K562 (cell line): ENCODE results near the gene PCBP3. TPM values are rescaled to one million over a fixed set of nuclear protein-coding genes. Genes with fewer than 3 reads are reported as not detected.

Source experiments
- ATAC-seq: fragments of 200-7000 bp; cut with Tn5 transposase; 3 replicates; pipeline ENCODE4 v1.9.1; 2020; ENCODE audit warnings: moderate library complexity
- BruUV-seq: library from RNA; stranded (reverse); fragments of 400-500 nt; replicated peaks from 2 replicates; lab custom pipeline; 2021; lab: Mats Ljungman, UMichigan
- CTCF ChIA-PET: fragments of 300-600 bp; formaldehyde crosslinking; extraction: SDS; loops from one replicate; lab custom pipeline; 2021; ENCODE audit warnings: low intra/inter-chr PET ratio; lab: Yijun Ruan, JAX
- POLR2A ChIA-PET: fragments of 300-600, 350-650 bp; sonication (Branson Sonifier 250); formaldehyde crosslinking; extraction: SDS; loops from one replicate; lab custom pipeline; 2021; ENCODE audit warnings: antibody characterized with exemption, inconsistent platforms; lab: Yijun Ruan, JAX
- DNase-seq, 4 experiments: peaks; one replicate each; pipeline versions ENCODE4 v3.0.0 to v3.0.0-alpha.2; 2011 to 2018; ENCODE audit warnings: low spot score in 3 of 4, mixed read lengths in 3 of 4; ENCODE audit errors: extremely low read depth in 1 of 4
- FAIRE-seq: peaks from 2 replicates; lab custom pipeline; 2011; peaks lifted over from hg19 to GRCh38; lab: Jason Lieb, UNC
- H2AFZ ChIP-seq: 2 replicates; pipeline ENCODE4 v1.6.0; 2011; ENCODE audit warnings: low read depth, low read length, control low read depth, inconsistent platforms
- H3K27ac ChIP-seq: fragments of 200-600 bp; 3 replicates; pipeline ENCODE4 v1.8.0; 2011; ENCODE audit warnings: low read depth, mild to moderate bottlenecking, control low read depth, inconsistent platforms, low read length, moderate library complexity, mixed read lengths; ENCODE audit errors: extremely low read depth
- H3K27me3 ChIP-seq, 2 experiments: fragments of 300-600 bp in 1 of 2; 2 replicates in 1 of 2; 3 replicates in 1 of 2; pipeline versions ENCODE4 v1.6.0 to v1.8.0; 2011; ENCODE audit warnings: inconsistent platforms in 2 of 2, low read length in 2 of 2, mild to moderate bottlenecking in 1 of 2, mixed read lengths in 1 of 2, moderate library complexity in 1 of 2; ENCODE audit not compliant: control insufficient read depth in 2 of 2, insufficient read depth in 2 of 2
- H3K36me3 ChIP-seq: fragments of 300-600 bp; 3 replicates; pipeline ENCODE4 v1.8.0; 2011; ENCODE audit warnings: mild to moderate bottlenecking, low read length, inconsistent platforms; ENCODE audit not compliant: control insufficient read depth, insufficient read depth
- H3K4me1 ChIP-seq, 2 experiments: fragments of 200-600 bp in 1 of 2; replicated peaks in 1 of 2; 2 replicates in 1 of 2; 3 replicates in 1 of 2; pipeline versions ENCODE4 v1.5.1 to v1.8.0; 2011; ENCODE audit warnings: inconsistent platforms in 2 of 2, low read length in 2 of 2, mild to moderate bottlenecking in 1 of 2, mixed read lengths in 1 of 2, moderate library complexity in 1 of 2; ENCODE audit not compliant: control insufficient read depth in 2 of 2, insufficient read depth in 2 of 2
- H3K4me2 ChIP-seq: 2 replicates; pipeline ENCODE4 v1.6.1; 2011; ENCODE audit warnings: low read length, control low read depth, inconsistent platforms, mixed read lengths; ENCODE audit not compliant: insufficient read depth
- H3K4me3 ChIP-seq: fragments of 200-600 bp; sonication (generic), shearing (Covaris generic); 2 replicates; pipeline ENCODE4 v1.5.1; 2016; ENCODE audit warnings: control low read depth, inconsistent platforms
- H3K79me2 ChIP-seq: fragments of 200-600 bp; 3 replicates; pipeline ENCODE4 v1.8.0; 2011; ENCODE audit warnings: low read length, inconsistent platforms; ENCODE audit not compliant: control insufficient read depth, insufficient read depth
- H3K9ac ChIP-seq, 2 experiments: 2 replicates each; pipeline versions ENCODE4 v1.6.0 to v1.6.1; 2011; ENCODE audit warnings: low read depth in 2 of 2, low read length in 2 of 2, control low read depth in 1 of 2, inconsistent platforms in 1 of 2, mild to moderate bottlenecking in 1 of 2, mixed read lengths in 1 of 2; ENCODE audit not compliant: insufficient read depth in 1 of 2
- H3K9me1 ChIP-seq: one replicate; pipeline ENCODE4 v1.6.0; 2011; ENCODE audit warnings: inconsistent platforms, mild to moderate bottlenecking, low read length, moderate library complexity; ENCODE audit not compliant: control insufficient read depth, insufficient read depth
- H3K9me3 ChIP-seq: replicated peaks from 2 replicates; pipeline ENCODE4 v1.5.1; 2011; ENCODE audit warnings: low read depth, low read length, inconsistent platforms; ENCODE audit not compliant: control insufficient read depth, insufficient read depth
- H4K20me1 ChIP-seq: replicated peaks from 2 replicates; pipeline ENCODE4 v1.6.1; 2011; ENCODE audit warnings: low read length, inconsistent platforms, mixed read lengths; ENCODE audit not compliant: control insufficient read depth, insufficient read depth
- AFF4 ChIP-seq: sonication (generic); formaldehyde crosslinking; IDR thresholded peaks from 2 replicates; pipeline ENCODE4 v1.8.0; 2023; ENCODE audit warnings: mild to moderate bottlenecking, missing genetic modification reagents
- BHLHE40 ChIP-seq: IDR thresholded peaks from 2 replicates; pipeline ENCODE4 v1.6.1; 2011; ENCODE audit warnings: low read length, improper control_type of control experiment
- FOXA1 ChIP-seq: fragments of 450-650 bp; IDR thresholded peaks from 2 replicates; pipeline ENCODE4 v1.6.1; 2016; ENCODE audit warnings: mild to moderate bottlenecking, borderline replicate concordance
- HCFC1 ChIP-seq: IDR thresholded peaks from 2 replicates; pipeline ENCODE4 v1.6.1; 2012; ENCODE audit warnings: low read depth, low read length, improper control_type of control experiment
- L3MBTL2 ChIP-seq: fragments of 450-650 bp; IDR thresholded peaks from 2 replicates; pipeline ENCODE4 v1.6.1; 2016; ENCODE audit warnings: mild to moderate bottlenecking, moderate library complexity
- NCOR1 ChIP-seq: fragments of 450-650 bp; IDR thresholded peaks from 2 replicates; pipeline ENCODE4 v1.6.1; 2016; ENCODE audit warnings: mild to moderate bottlenecking, moderate library complexity
- SRSF9 ChIP-seq: fragments of 200-400 bp; formaldehyde crosslinking; IDR thresholded peaks from 2 replicates; pipeline ENCODE4 v1.6.1; 2017; ENCODE audit warnings: low read depth, low read length, borderline replicate concordance
- TAF1 ChIP-seq: IDR thresholded peaks from 2 replicates; pipeline ENCODE4 v1.6.1; 2011; ENCODE audit warnings: mild to moderate bottlenecking, low read length, moderate library complexity; ENCODE audit not compliant: insufficient read depth, control insufficient read depth, severe bottlenecking; ENCODE audit errors: extremely low read depth
- TFAP4 ChIP-seq: sonication (generic); formaldehyde crosslinking; IDR thresholded peaks from 2 replicates; pipeline ENCODE4 v1.8.0; 2022; ENCODE audit warnings: missing genetic modification reagents, mild to moderate bottlenecking, moderate library complexity, borderline replicate concordance
- THRB ChIP-seq: fragments of 450-650 bp; formaldehyde crosslinking; conservative IDR thresholded peaks from 2 replicates; pipeline ENCODE4 v1.4.0; 2022; ENCODE audit warnings: mild to moderate bottlenecking, missing genetic modification characterization
- ZNF146 ChIP-seq: IDR thresholded peaks from one replicate; pipeline ENCODE4 v1.6.1; 2018; ENCODE audit warnings: missing compliant biosample characterization; ENCODE audit not compliant: unreplicated experiment
- ZNF384 ChIP-seq: IDR thresholded peaks from 2 replicates; pipeline ENCODE4 v1.6.1; 2012; ENCODE audit warnings: low read depth, low read length, improper control_type of control experiment
- ZNF445 ChIP-seq: fragments of 250-450 bp; sonication (Bioruptor Pico); IDR thresholded peaks from 2 replicates; pipeline ENCODE4 v1.4.0; 2020; ENCODE audit warnings: low read depth, mild to moderate bottlenecking, moderate library complexity
- ZZZ3 ChIP-seq: fragments of 450-650 bp; IDR thresholded peaks from 2 replicates; pipeline ENCODE4 v1.6.1; 2016; ENCODE audit warnings: antibody characterized with exemption, mild to moderate bottlenecking, moderate library complexity
- WGBS: fragments of 100-300 bp; shearing (Covaris generic); methylation state at CpG from one replicate; pipeline ENCODE4 v1.1.6; 2016; ENCODE audit warnings: low coverage, mixed read lengths; ENCODE audit not compliant: insufficient coverage; ENCODE audit errors: missing lambda C conversion rate; 5-methylcytosine and 5-hydroxymethylcytosine counted together
- in situ Hi-C: fragments of 300-500 bp; cut with MboI; formaldehyde crosslinking; loops from 4 replicates; pipeline ENCODE4 v1.15.0; 2018; ENCODE audit warnings: inconsistent platforms, mixed read lengths
- intact Hi-C: fragments of 100-400 bp; cut with micrococcal nuclease; formaldehyde crosslinking; loops from 2 replicates; pipeline ENCODE4 v1.14.2; 2022
- polyA plus RNA-seq, 8 experiments: library from polyadenylated mRNA; depleted of rRNA in 4 of 8; stranded (reverse) in 5 of 8; unstranded in 3 of 8; fragments of >200 nt; fragmentation: Nextera tagmentation in 2 of 8; fragmentation: Illumina TruSeq in 1 of 8; extraction: Ambion mirVana in 2 of 8; extraction: Trizol in 1 of 8; gene quantifications; 2 replicates each; pipeline versions ENCODE4 v1.2.1 to v1.2.3, GENCODE V29; 2011 to 2014; ENCODE audit warnings: inconsistent platforms in 1 of 8, missing spikeins in 1 of 8
- total RNA-seq, 7 experiments: library from RNA; depleted of rRNA in 6 of 7; stranded (reverse); fragments of >200 nt in 6 of 7; fragmentation: Illumina TruSeq in 2 of 7; extraction: Trizol in 2 of 7; gene quantifications; 2 replicates each; pipeline versions ENCODE4 v1.2.1 to v1.2.3, GENCODE V29; 2011 to 2021; ENCODE audit warnings: low replicate concordance in 1 of 7

PCBP3 gene
- total and polyA plus RNA-seq, 9 of the 15 experiments (the other 6 are each of a cell fraction or from before 2014, with no cell fraction given), result 0.18 TPM; not detected in 8

GRCh38 chr21:45766055-45766454 lies 122.5 kb downstream of the PCBP3 start (continued):
- TF ChIP-seq TFAP4 (CRISPR knock-in tag) (no peak), ZZZ3 (no peak), THRB (CRISPR knock-in tag) (no peak), L3MBTL2 (no peak), TAF1 (no peak)

GRCh38 chr21:45766501-45766900 lies 123.0 kb downstream of the PCBP3 start:
- no peak for ATAC-seq
- CTCF ChIA-PET, result no interaction called here
- H3K4me1 ChIP-seq, result peaks cover 0 to 3% of the 10 kb centered on the region in 2 experiments; a peak in 1 of 5 replicates
- no peaks in the 10 kb centered on the region for H3K79me2 ChIP-seq
- no peak overlapping the region for H3K4me2 ChIP-seq
- no peaks in the 10 kb centered on the region; the same call in 1 of the 2 replicates for H4K20me1 ChIP-seq
- in situ Hi-C loops, result no loop called here
- H3K27me3 ChIP-seq, result peaks cover 33 to 82% of the 10 kb centered on the region in 2 experiments
- no peak overlapping the region for H3K4me3 ChIP-seq
- WGBS, result 0% methylated on average over 5 of the region's 5 CpGs
- H3K9ac ChIP-seq, result no peak overlapping the region
- no peak for DNase-seq
- POLR2A ChIA-PET, result no interaction called here
- H3K27ac ChIP-seq, result no peak overlapping the region
- no peaks in the 10 kb centered on the region for H3K9me3 ChIP-seq
- no peak overlapping the region for H2AFZ ChIP-seq
- FAIRE-seq, result no peak
- H3K9me1 ChIP-seq, result no peaks in the 10 kb centered on the region
- no peaks in the 10 kb centered on the region for H3K36me3 ChIP-seq
- no TSS peak for BruUV-seq
- intact Hi-C loops, result no loop called here
- TF ChIP-seq BHLHE40 (no peak), AFF4 (CRISPR knock-in tag) (no peak), SRSF9 (no peak), ZNF445 (no peak), FOXA1 (no peak), ZNF146 (CRISPR knock-in tag) (no peak), NCOR1 (no peak), ZNF384 (no peak), HCFC1 (no peak)
- TF ChIP-seq, all 486 proteins: peak for 0
